HCT116 (cell line): Measurements from ENCODE around the gene ZNF783. TPM values are rescaled to one million over a fixed set of nuclear protein-coding genes. Genes with fewer than 3 reads are reported as not detected.
A peak's percentile ranks its signal among the peaks of the same experiment; 100 is the strongest.

Experiments
- ATAC-seq: fragments of 200-7000 bp; cut with Tn5 transposase; 2 replicates; pipeline ENCODE4 v1.9.1; 2020; ENCODE audit warnings: mild to moderate bottlenecking, moderate library complexity
- BruUV-seq: library from RNA; stranded (reverse); fragments of 400-500 nt; replicated peaks from 2 replicates; lab custom pipeline; 2021; lab: Mats Ljungman, UMichigan
- CTCF ChIA-PET: fragments of 300-600 bp; sonication (Branson Sonifier 250); formaldehyde crosslinking; loops from one replicate; lab custom pipeline; 2021; ENCODE audit warnings: antibody characterized with exemption; lab: Charles Lee
- POLR2A ChIA-PET: fragments of 300-600, 350-600 bp; sonication (Branson Sonifier 250); formaldehyde crosslinking; loops from one replicate; lab custom pipeline; 2021; ENCODE audit warnings: antibody characterized with exemption; lab: Charles Lee
- RAD21 ChIA-PET, 2 experiments: fragments of 300-600 bp; sonication (Branson Sonifier 250); formaldehyde crosslinking; loops; one replicate each; lab custom pipeline; 2023; ENCODE audit warnings: low total read pairs in 2 of 2; ENCODE audit not compliant: uncharacterized antibody in 2 of 2, unreplicated experiment in 2 of 2, low non-redundant PET in 1 of 2; lab: Charles Lee
- DNase-seq: peaks from one replicate; pipeline ENCODE4 v3.0.0-alpha.2; 2010; ENCODE audit warnings: low read depth, low spot score
- H2AFZ ChIP-seq: fragments of 200-600 bp; shearing (Covaris generic), sonication (generic); 2 replicates; pipeline ENCODE4 v1.6.1; 2017; ENCODE audit warnings: low read depth, mixed run types, mixed read lengths, antibody characterized with exemption, low read length; ENCODE audit not compliant: poor library complexity, severe bottlenecking
- H3K27ac ChIP-seq: 2 replicates; pipeline ENCODE4 v1.5.1; 2012; ENCODE audit warnings: low read depth, low read length
- H3K27me3 ChIP-seq: fragments of 200-600 bp; sonication (generic); 2 replicates; pipeline ENCODE4 v1.6.1; 2016; ENCODE audit warnings: mixed run types, low read length, mixed read lengths; ENCODE audit not compliant: insufficient read depth
- H3K36me3 ChIP-seq, 2 experiments: fragments of 200-500 bp in 1 of 2; fragments of 200-600 bp in 1 of 2; sonication (Bioruptor generic) in 1 of 2; sonication (generic) in 1 of 2; 2 replicates each; pipeline versions ENCODE4 v1.5.1 to v1.6.1; 2014 to 2016; ENCODE audit warnings: low read length in 2 of 2, inconsistent platforms in 1 of 2, mixed read lengths in 1 of 2, mixed run types in 1 of 2; ENCODE audit not compliant: insufficient read depth in 2 of 2, control insufficient read depth in 1 of 2
- H3K4me1 ChIP-seq, 2 experiments: fragments of 200-600 bp in 1 of 2; sonication (generic) in 1 of 2; 2 replicates each; pipeline versions ENCODE4 v1.5.1 to v1.6.1; 2012 to 2017; ENCODE audit warnings: low read length in 2 of 2, inconsistent platforms in 1 of 2, mild to moderate bottlenecking in 1 of 2, mixed read lengths in 1 of 2, mixed run types in 1 of 2, moderate library complexity in 1 of 2; ENCODE audit not compliant: insufficient read depth in 2 of 2, control insufficient read depth in 1 of 2
- H3K4me2 ChIP-seq: fragments of 200-600 bp; sonication (generic); 2 replicates; pipeline ENCODE4 v1.6.1; 2017; ENCODE audit warnings: mixed run types, low read length, mixed read lengths
- H3K4me3 ChIP-seq, 2 experiments: fragments of 200-600 bp in 1 of 2; sonication (generic) in 1 of 2; replicated peaks in 1 of 2; 2 replicates each; pipeline ENCODE4 v1.5.1; 2011 to 2016; ENCODE audit warnings: low read length in 2 of 2, control low read depth in 1 of 2, low read depth in 1 of 2, mild to moderate bottlenecking in 1 of 2, mixed read lengths in 1 of 2, mixed run types in 1 of 2
- H3K79me2 ChIP-seq: fragments of 200-600 bp; sonication (generic); 2 replicates; pipeline ENCODE4 v1.6.1; 2017; ENCODE audit warnings: mild to moderate bottlenecking, mixed run types, low read length, moderate library complexity, mixed read lengths; ENCODE audit not compliant: insufficient read depth
- H3K9ac ChIP-seq: fragments of 200-600 bp; sonication (generic); 2 replicates; pipeline ENCODE4 v1.6.1; 2016; ENCODE audit warnings: low read length, mixed read lengths
- H3K9me2 ChIP-seq: fragments of 200-600 bp; sonication (generic), shearing (Covaris generic); 2 replicates; pipeline ENCODE4 v1.6.1; 2017; ENCODE audit warnings: mixed run types, mild to moderate bottlenecking, moderate library complexity; ENCODE audit not compliant: insufficient read depth
- H3K9me3 ChIP-seq, 2 experiments: fragments of 200-500 bp in 1 of 2; fragments of 200-600 bp in 1 of 2; sonication (Bioruptor generic) in 1 of 2; sonication (generic) in 1 of 2; 2 replicates each; pipeline ENCODE4 v1.6.1; 2014 to 2017; ENCODE audit warnings: low read length in 2 of 2, mixed read lengths in 2 of 2, inconsistent platforms in 1 of 2, low read depth in 1 of 2, mild to moderate bottlenecking in 1 of 2, mixed run types in 1 of 2, moderate library complexity in 1 of 2; ENCODE audit not compliant: control insufficient read depth in 1 of 2, insufficient read depth in 1 of 2
- H4K20me1 ChIP-seq: fragments of 200-600 bp; sonication (generic), shearing (Covaris generic); 2 replicates; pipeline ENCODE4 v1.6.1; 2017; ENCODE audit warnings: mixed run types, mild to moderate bottlenecking, moderate library complexity; ENCODE audit not compliant: insufficient read depth
- CBX3 ChIP-seq: IDR thresholded peaks from 2 replicates; pipeline ENCODE4 v1.6.1; 2012; ENCODE audit warnings: low read depth
- CEBPB ChIP-seq: IDR thresholded peaks from 2 replicates; pipeline ENCODE4 v1.6.1; 2012; ENCODE audit warnings: low read depth
- EGR1 ChIP-seq: IDR thresholded peaks from 2 replicates; pipeline ENCODE4 v1.6.1; 2012; ENCODE audit warnings: low read depth
- ELF1 ChIP-seq: IDR thresholded peaks from 2 replicates; pipeline ENCODE4 v1.6.1; 2012; ENCODE audit warnings: low read depth, borderline replicate concordance
- EZH2phosphoT487 ChIP-seq: fragments of 200-600 bp; IDR thresholded peaks from 2 replicates; pipeline ENCODE4 v1.6.1; 2018; ENCODE audit warnings: antibody characterized with exemption, borderline replicate concordance
- JUND ChIP-seq: IDR thresholded peaks from 2 replicates; pipeline ENCODE4 v1.6.1; 2012
- POLR2AphosphoS5 ChIP-seq: IDR thresholded peaks from 2 replicates; pipeline ENCODE4 v1.6.1; 2011; ENCODE audit warnings: mild to moderate bottlenecking, low read depth, low read length, moderate library complexity
- RAD21 ChIP-seq: IDR thresholded peaks from 2 replicates; pipeline ENCODE4 v1.6.1; 2012; ENCODE audit warnings: low read depth, mild to moderate bottlenecking
- SIN3A ChIP-seq: IDR thresholded peaks from 2 replicates; pipeline ENCODE4 v1.6.1; 2012; ENCODE audit warnings: low read depth
- SP1 ChIP-seq: IDR thresholded peaks from 2 replicates; pipeline ENCODE4 v1.6.1; 2012; ENCODE audit warnings: low read depth
- SRF ChIP-seq: IDR thresholded peaks from 2 replicates; pipeline ENCODE4 v1.6.1; 2012; ENCODE audit warnings: low read depth
- TCF7L2 ChIP-seq: IDR thresholded peaks from 2 replicates; pipeline ENCODE4 v1.7.0; 2011; ENCODE audit warnings: borderline replicate concordance, inconsistent platforms; ENCODE audit not compliant: insufficient read depth, insufficient read length; ENCODE audit errors: extremely low read depth
- YY1 ChIP-seq: IDR thresholded peaks from 2 replicates; pipeline ENCODE4 v1.6.1; 2011; ENCODE audit warnings: low read length, low read depth, moderate library complexity, mild to moderate bottlenecking; ENCODE audit not compliant: insufficient replicate concordance; ENCODE audit errors: extremely low read depth
- ZFX ChIP-seq: fragments of 450-650 bp; IDR thresholded peaks from 2 replicates; pipeline ENCODE4 v1.6.1; 2017
- ZNF274 ChIP-seq: fragments of 200-500 bp; sonication (Bioruptor generic); IDR thresholded peaks from 2 replicates; pipeline ENCODE4 v1.6.1; 2014; ENCODE audit warnings: mild to moderate bottlenecking, low read depth, low read length, inconsistent platforms
- intact Hi-C: fragments of 100-400 bp; cut with micrococcal nuclease; formaldehyde crosslinking; loops from 2 replicates; pipeline ENCODE4 v1.10.0; 2022
- total RNA-seq: library from RNA; stranded (reverse); gene quantifications from one replicate; pipeline ENCODE4 v1.2.1, GENCODE V29; 2021; ENCODE audit not compliant: unreplicated experiment
- TF ChIP-seq, protein P1 (sequence below), 3 experiments: fragments of 200-600 bp in 1 of 3; sonication (generic) in 1 of 3; IDR thresholded peaks in 2 of 3; conservative IDR thresholded peaks in 1 of 3; 2 replicates each; pipeline ENCODE4 v1.5.1; 2012 to 2017; ENCODE audit warnings: low read depth in 2 of 3, low read length in 2 of 3, antibody characterized with exemption in 1 of 3, borderline replicate concordance in 1 of 3, control low read depth in 1 of 3, mild to moderate bottlenecking in 1 of 3, mixed read lengths in 1 of 3, mixed run types in 1 of 3, moderate library complexity in 1 of 3; ENCODE audit not compliant: insufficient read depth in 1 of 3
- TF ChIP-seq, protein P2 (sequence below): IDR thresholded peaks from 2 replicates; pipeline ENCODE4 v1.6.1; 2012
- TF ChIP-seq, protein P3 (sequence below): IDR thresholded peaks from 2 replicates; pipeline ENCODE4 v1.6.1; 2012; ENCODE audit warnings: low read depth
- TF ChIP-seq, protein P4 (sequence below): IDR thresholded peaks from 2 replicates; pipeline ENCODE4 v1.6.1; 2012

The ZNF783 gene
- total RNA-seq, 1 experiment from 2014 or later, result 12.5 TPM

DNA sequence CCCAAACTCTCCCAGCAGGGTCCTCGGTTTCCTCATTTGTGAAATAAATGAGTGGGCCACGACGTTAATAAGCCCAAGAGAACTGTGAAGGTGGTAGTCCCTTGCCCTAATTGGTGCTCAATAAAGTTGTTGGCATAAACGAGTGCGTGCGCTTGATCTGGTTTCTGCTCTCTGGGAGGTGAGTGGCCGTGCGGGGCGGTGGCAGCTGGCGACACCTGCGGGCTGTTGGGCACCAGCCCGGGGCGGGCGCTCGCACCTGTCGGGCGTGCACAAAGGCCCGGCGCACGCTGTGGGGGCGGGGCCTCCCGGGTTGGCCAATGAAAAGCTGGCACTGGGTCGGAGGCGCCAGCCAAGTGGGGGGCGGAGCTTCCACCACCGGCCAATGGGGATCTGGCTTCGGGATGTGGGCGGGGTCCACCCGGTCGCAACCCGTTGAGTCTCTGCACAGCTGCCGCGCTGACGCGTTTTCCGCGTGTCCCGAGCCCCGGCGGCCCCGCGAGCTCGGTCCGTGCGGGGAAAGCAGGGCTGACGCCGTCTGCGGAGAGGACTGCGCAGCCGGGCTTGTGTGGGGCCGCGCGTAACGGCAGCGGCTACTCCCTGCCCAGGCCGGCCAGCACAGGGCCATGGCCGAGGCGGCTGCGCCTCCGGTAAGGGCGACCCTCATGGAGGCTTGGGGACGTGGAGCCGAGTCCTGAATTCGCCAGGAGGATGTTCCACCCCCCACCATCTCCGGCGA is 23.0 kb downstream of the ZNF783 start:
- POLR2A ChIA-PET, result no interaction called here

More for the DNA sequence above, 23.0 kb downstream of the ZNF783 start:
- intact Hi-C loops, result no loop called here
- H4K20me1 ChIP-seq, result no peaks in the 10 kb centered on the region
- peak overlapping the region; percentile 66 for H3K4me2 ChIP-seq
- peaks cover 0 to 2% of the 10 kb centered on the region in 2 experiments; a peak in 1 of 4 replicates for H3K36me3 ChIP-seq
- peak overlapping the region; percentile 35; the same call in 1 of the 2 replicates for H3K9ac ChIP-seq
- ATAC-seq (peak; percentile 95), DNase-seq (peak; percentile 64)
- no peaks in the 10 kb centered on the region for H3K79me2 ChIP-seq
- no peaks in the 10 kb centered on the region for H3K9me3 ChIP-seq
- CTCF ChIA-PET, result no interaction called here
- H3K4me3 ChIP-seq, result peak overlapping the region; percentile 35 to 50
- no peaks in the 10 kb centered on the region for H3K9me2 ChIP-seq
- H3K4me1 ChIP-seq, result peaks cover 2 to 14% of the 10 kb centered on the region in 2 experiments; a peak in 3 of 4 replicates
- H2AFZ ChIP-seq, result no peak overlapping the region
- RAD21 ChIA-PET, result no interaction called here
- BruUV-seq, result no TSS peak
- H3K27ac ChIP-seq, result no peak overlapping the region
- TF ChIP-seq TCF7L2, result no peak
- TF ChIP-seq, protein P1, sequence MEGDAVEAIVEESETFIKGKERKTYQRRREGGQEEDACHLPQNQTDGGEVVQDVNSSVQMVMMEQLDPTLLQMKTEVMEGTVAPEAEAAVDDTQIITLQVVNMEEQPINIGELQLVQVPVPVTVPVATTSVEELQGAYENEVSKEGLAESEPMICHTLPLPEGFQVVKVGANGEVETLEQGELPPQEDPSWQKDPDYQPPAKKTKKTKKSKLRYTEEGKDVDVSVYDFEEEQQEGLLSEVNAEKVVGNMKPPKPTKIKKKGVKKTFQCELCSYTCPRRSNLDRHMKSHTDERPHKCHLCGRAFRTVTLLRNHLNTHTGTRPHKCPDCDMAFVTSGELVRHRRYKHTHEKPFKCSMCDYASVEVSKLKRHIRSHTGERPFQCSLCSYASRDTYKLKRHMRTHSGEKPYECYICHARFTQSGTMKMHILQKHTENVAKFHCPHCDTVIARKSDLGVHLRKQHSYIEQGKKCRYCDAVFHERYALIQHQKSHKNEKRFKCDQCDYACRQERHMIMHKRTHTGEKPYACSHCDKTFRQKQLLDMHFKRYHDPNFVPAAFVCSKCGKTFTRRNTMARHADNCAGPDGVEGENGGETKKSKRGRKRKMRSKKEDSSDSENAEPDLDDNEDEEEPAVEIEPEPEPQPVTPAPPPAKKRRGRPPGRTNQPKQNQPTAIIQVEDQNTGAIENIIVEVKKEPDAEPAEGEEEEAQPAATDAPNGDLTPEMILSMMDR (IDR thresholded peaks at IDR 0.05 in 2 of 3, conservative IDR thresholded peaks at IDR 0.05 in 1 of 3; ENCODE audit: borderline replicate concordance in 1 of 3, insufficient read depth in 1 of 3, low read depth in 2 of 3, low read length in 2 of 3), result peak in 2 of 3 experiments; percentile 10; a peak in 1 of 6 replicates
- no peak for TF ChIP-seq CEBPB
- no peak for TF ChIP-seq ZNF274
- TF ChIP-seq EZH2phosphoT487, result no peak
- no peak for TF ChIP-seq EGR1
- TF ChIP-seq RAD21, result 0 out of 2 replicates have a peak, but pooled peaks have one; percentile 25
- no peak for TF ChIP-seq SIN3A
- TF ChIP-seq ELF1, result no peak
- TF ChIP-seq POLR2AphosphoS5, result no peak; the same call in none of the 2 replicates
- TF ChIP-seq, protein P2, sequence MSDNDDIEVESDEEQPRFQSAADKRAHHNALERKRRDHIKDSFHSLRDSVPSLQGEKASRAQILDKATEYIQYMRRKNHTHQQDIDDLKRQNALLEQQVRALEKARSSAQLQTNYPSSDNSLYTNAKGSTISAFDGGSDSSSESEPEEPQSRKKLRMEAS, result peak; percentile 70
- TF ChIP-seq ZFX, result no peak
- no peak for TF ChIP-seq JUND
- no peak for TF ChIP-seq YY1
- TF ChIP-seq, protein P3, sequence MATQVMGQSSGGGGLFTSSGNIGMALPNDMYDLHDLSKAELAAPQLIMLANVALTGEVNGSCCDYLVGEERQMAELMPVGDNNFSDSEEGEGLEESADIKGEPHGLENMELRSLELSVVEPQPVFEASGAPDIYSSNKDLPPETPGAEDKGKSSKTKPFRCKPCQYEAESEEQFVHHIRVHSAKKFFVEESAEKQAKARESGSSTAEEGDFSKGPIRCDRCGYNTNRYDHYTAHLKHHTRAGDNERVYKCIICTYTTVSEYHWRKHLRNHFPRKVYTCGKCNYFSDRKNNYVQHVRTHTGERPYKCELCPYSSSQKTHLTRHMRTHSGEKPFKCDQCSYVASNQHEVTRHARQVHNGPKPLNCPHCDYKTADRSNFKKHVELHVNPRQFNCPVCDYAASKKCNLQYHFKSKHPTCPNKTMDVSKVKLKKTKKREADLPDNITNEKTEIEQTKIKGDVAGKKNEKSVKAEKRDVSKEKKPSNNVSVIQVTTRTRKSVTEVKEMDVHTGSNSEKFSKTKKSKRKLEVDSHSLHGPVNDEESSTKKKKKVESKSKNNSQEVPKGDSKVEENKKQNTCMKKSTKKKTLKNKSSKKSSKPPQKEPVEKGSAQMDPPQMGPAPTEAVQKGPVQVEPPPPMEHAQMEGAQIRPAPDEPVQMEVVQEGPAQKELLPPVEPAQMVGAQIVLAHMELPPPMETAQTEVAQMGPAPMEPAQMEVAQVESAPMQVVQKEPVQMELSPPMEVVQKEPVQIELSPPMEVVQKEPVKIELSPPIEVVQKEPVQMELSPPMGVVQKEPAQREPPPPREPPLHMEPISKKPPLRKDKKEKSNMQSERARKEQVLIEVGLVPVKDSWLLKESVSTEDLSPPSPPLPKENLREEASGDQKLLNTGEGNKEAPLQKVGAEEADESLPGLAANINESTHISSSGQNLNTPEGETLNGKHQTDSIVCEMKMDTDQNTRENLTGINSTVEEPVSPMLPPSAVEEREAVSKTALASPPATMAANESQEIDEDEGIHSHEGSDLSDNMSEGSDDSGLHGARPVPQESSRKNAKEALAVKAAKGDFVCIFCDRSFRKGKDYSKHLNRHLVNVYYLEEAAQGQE, result no peak
- no peak for TF ChIP-seq SRF
- TF ChIP-seq, protein P4, sequence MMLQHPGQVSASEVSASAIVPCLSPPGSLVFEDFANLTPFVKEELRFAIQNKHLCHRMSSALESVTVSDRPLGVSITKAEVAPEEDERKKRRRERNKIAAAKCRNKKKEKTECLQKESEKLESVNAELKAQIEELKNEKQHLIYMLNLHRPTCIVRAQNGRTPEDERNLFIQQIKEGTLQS, result no peak
- no peak for TF ChIP-seq CBX3
- TF ChIP-seq SP1, result peak; percentile 22; the same call in 1 of the 2 replicates
- no peaks in the 10 kb centered on the region for H3K27me3 ChIP-seq
